Colonic mucosa (tissue), 4 donors: ENCODE measurements around the gene CBX8. TPM values are rescaled to one million over a fixed set of nuclear protein-coding genes. Genes with fewer than 3 reads are reported as not detected.

Experiments
- DNase-seq: peaks from one replicate; pipeline ENCODE4 v3.0.0-alpha.2; 2020
- H3K27ac ChIP-seq: fragments of 200-600 bp; one replicate; pipeline ENCODE4 v1.8.0; 2021
- H3K27me3 ChIP-seq: fragments of 200-600 bp; one replicate; pipeline ENCODE4 v1.8.0; 2021
- H3K36me3 ChIP-seq: fragments of 200-600 bp; one replicate; pipeline ENCODE4 v1.8.0; 2021
- H3K4me1 ChIP-seq: fragments of 200-600 bp; one replicate; pipeline ENCODE4 v1.8.0; 2021; ENCODE audit warnings: mild to moderate bottlenecking
- H3K4me3 ChIP-seq: fragments of 200-600 bp; one replicate; pipeline ENCODE4 v1.8.0; 2021
- H3K9ac ChIP-seq, 2 donors: one replicate each; pipeline ENCODE4 v1.7.0; 2013; ENCODE audit warnings: control low read depth in 2 of 2, low read depth in 2 of 2, low read length in 2 of 2
- H3K9me3 ChIP-seq: fragments of 200-600 bp; one replicate; pipeline ENCODE4 v1.8.0; 2021
- CTCF ChIP-seq: fragments of 200-600 bp; IDR thresholded peaks from one replicate; pipeline ENCODE4 v1.8.0; 2022; ENCODE audit warnings: antibody characterized with exemption, mild to moderate bottlenecking
- intact Hi-C: fragments of 100-400 bp; cut with DNase I; formaldehyde crosslinking; loops from one replicate; pipeline ENCODE4 v1.14.1; 2022
- total RNA-seq, 2 donors: library from RNA; stranded (reverse); fragmentation: NEBNext Ultra II Directional in 1 of 2; extraction: Animal tissue kit (Norgen Biotek cat#: 25700) in 1 of 2; gene quantifications; one replicate each; pipeline ENCODE4 v1.2.1, GENCODE V29; 2021
- donor health status: healthy.
- donor health status: DM: no; HTN: no; CAD: no.
- donor health status: DM: no; HTN: no; CAD: no.

The CBX8 gene
- total RNA-seq, 2 donors from 2014 or later, result 5.0 to 8.1 TPM

- no peak for TF ChIP-seq CTCF
- Histone ChIP-seq H3K9ac (peak overlapping the region in 1 of 2 donors; percentile 15), H3K4me3 (peak overlapping the region; percentile 16), H3K9me3 (no peaks in the 10 kb centered on the region), H3K36me3 (no peaks in the 10 kb centered on the region), H3K27me3 (peaks cover 79% of the 10 kb centered on the region), H3K27ac (no peak overlapping the region), H3K4me1 (peaks cover 26% of the 10 kb centered on the region)
- peak; percentile 74 for DNase-seq
- intact Hi-C loops, result no loop called here
Measured at GRCh38 chr17:79800325-79801155, 3.7 kb upstream of the CBX8 start.

- intact Hi-C loops, result no loop called here
- H3K36me3 ChIP-seq, result no peaks in the 10 kb centered on the region
- DNase-seq, result no peak
- no peak overlapping the region for H3K4me3 ChIP-seq
- no peak overlapping the region for H3K9ac ChIP-seq
- H3K27me3 ChIP-seq, result peaks cover 71% of the 10 kb centered on the region
- H3K9me3 ChIP-seq, result no peaks in the 10 kb centered on the region
- H3K4me1 ChIP-seq, result peaks cover 26% of the 10 kb centered on the region
- no peak for TF ChIP-seq CTCF
- H3K27ac ChIP-seq, result no peak overlapping the region
Measured at GRCh38 chr17:79799538-79800324, 2.9 kb upstream of the CBX8 start.

- H3K4me1 ChIP-seq, result peaks cover 25% of the 10 kb centered on the region
- H3K4me3 ChIP-seq, result no peak overlapping the region
- no peak overlapping the region for H3K27ac ChIP-seq
- TF ChIP-seq CTCF, result no peak
- no peak overlapping the region for H3K9ac ChIP-seq
- intact Hi-C loops, result no loop called here
- DNase-seq, result no peak
- no peaks in the 10 kb centered on the region for H3K36me3 ChIP-seq
- H3K9me3 ChIP-seq, result no peaks in the 10 kb centered on the region
- H3K27me3 ChIP-seq, result peaks cover 66% of the 10 kb centered on the region
Measured at GRCh38 chr17:79799174-79799537, 2.3 kb upstream of the CBX8 start.

GRCh38 chr17:79798299-79799173 lies 1.7 kb upstream of the CBX8 start:
- H3K36me3 ChIP-seq, result no peaks in the 10 kb centered on the region
- peak overlapping the region in 1 of 2 donors; percentile 63 for H3K9ac ChIP-seq
- H3K27me3 ChIP-seq, result peaks cover 59% of the 10 kb centered on the region
- H3K4me1 ChIP-seq, result peaks cover 19% of the 10 kb centered on the region
- H3K4me3 ChIP-seq, result peak overlapping the region; percentile 70
- H3K27ac ChIP-seq, result no peak overlapping the region
- H3K9me3 ChIP-seq, result no peaks in the 10 kb centered on the region
- no peak for TF ChIP-seq CTCF
- intact Hi-C loops, result no loop called here
- DNase-seq, result no peak
